Measurements from ENCODE around the gene RBPJL.

The RBPJL gene

DNA sequence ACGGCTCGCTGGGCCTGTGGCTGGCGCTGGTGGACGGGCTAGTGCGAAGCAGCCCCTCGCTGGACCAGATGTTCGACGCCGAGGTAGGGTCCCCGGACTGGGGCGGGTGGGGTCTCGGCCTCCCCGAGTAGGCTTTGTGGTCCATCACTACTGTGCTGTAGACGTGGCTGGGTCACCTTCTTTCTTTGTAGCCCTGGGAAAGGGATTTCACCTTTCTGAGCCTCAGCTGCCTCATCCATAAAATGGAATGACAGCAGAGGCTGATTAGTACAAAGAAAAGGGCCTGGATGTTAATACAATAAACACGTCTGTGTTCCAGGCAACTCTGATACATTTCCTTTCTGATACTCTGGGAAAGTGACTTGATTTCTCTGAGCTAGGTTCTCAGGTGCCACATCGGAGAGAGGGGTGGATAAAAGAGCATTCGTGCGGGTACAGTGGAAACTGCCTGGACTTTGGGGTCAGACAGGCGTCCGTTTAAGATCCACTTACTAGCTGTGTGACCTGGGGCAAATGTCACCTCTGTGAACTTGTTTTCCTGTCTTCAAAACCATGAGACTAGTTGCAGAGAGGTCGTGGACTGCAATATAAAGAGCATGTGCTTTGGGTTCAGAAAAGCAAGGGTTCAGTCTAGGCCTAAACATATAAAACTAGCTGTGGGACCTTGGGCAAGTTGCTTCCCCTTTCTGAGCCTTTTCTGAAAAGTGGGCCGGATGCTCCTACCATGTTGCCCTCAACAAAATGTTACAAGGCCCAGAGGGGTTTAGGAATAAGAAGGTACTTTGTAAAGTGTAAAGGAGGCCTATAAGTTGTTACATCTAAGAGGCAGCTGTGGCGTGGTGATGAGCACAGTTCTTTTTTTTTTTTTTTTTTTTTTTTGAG, 57.2 kb downstream of the RBPJL start:
- DNase-seq: no peak

DNA sequence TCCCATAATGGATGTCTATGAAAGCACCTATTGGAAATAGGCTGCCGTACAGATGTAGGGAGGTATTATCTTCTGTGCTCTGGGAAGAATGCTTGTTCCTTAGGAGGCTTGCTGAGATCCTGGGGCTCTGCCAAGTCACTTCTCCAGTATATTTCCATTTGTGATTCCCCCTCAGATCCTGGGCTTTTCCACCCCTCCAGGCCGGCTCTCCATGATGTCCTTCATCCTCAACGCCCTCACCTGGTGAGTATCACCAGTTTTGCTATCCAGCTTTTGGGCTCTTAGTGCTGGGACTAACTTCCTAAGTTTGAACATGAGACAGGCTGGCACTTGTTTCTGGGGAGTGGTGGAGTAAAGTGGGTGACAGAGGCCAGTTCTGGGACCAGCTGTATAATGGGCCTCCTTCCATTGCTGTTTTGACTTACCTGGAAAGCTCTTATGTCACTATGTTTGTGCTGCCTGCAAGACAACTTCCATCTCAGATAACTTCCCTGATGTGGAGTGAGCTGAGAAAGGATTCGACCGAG, 58.9 kb downstream of the RBPJL start:
- no peak for DNase-seq

DNA sequence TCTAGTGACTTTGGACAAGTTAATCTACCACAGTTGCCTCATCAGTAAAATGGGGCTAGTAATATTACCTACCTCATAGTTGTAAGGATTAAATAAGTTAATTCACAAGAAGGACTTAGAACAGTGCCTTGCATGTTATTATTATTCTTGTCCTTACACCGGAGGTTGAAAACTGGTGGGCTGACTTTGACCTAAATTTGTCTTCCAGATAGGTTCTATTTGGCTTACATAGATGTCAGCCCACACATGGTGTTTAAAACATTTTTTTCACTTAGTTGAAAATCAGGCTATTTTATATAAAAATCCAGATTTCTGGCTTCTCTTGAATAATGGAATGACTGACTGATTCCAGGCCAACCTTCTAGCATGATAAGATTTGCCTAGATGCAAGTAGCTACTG, 59.6 kb downstream of the RBPJL start:
- DNase-seq: no peak

DNA sequence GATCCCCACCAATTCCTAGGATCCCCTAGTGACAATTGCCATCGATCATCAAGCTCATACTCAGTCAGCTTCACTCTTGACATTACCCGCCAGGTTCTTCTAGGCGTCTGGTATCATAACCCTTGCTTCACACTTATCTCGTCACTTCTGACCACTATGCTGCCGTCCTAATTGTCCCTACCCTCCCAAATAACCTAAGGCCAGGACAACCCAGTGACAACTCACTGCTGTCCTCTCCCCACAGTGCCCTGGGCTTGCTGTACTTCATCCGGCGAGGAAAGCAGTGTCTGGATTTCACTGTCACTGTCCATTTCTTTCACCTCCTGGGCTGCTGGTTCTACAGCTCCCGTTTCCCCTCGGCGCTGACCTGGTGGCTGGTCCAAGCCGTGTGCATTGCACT, 60.0 kb downstream of the RBPJL start:
- DNase-seq: no peak

DNA sequence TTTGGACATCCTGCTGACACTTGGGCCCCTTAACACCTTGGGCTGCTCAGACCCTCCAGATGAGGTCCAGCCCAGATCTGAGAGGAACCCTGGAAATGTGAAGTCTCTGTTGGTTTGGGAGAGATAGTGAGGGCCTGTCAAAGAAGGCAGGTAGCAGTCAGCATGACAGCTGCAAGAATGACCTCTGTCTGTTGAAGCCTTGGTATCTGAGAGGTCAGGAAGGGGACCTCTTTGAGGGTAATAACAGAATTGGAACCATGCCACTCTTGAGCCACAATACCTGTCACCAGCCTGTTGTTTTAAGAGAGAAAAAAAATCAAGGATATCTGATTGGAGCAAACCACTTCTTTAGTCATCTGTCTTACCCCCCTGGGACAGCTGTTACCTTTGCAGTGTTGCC, 60.5 kb downstream of the RBPJL start:
- DNase-seq: no peak

Data from amniotic stem cell (primary cell).